Subcutaneous adipose tissue (tissue), 4 donors: ENCODE measurements around the gene PPBP. TPM values are rescaled to one million over a fixed set of nuclear protein-coding genes. Genes with fewer than 3 reads are reported as not detected.

Experiments used
- CTCF ChIP-seq: fragments of 450-650 bp; IDR thresholded peaks from one replicate; pipeline ENCODE4 v1.5.1; 2016; ENCODE audit warnings: low read depth, mild to moderate bottlenecking, control low read depth, antibody characterized with exemption, moderate library complexity
- total RNA-seq, 4 donors: library from RNA; depleted of rRNA; stranded (reverse); fragments of >200 nt; gene quantifications; one replicate each; pipeline ENCODE4 v1.1.0, GENCODE V29; 2016

The PPBP gene
- total RNA-seq, 4 donors from 2014 or later, result 0.88 to 4.6 TPM; not detected in 2

- no peak for TF ChIP-seq CTCF
Measured at GRCh38 chr4:73984736-73985527, 3.1 kb downstream of the PPBP start.

GRCh38 chr4:73979407-73979957 is 8.5 kb downstream of the PPBP start:
- no peak for TF ChIP-seq CTCF

- TF ChIP-seq CTCF, result no peak
Measured at GRCh38 chr4:73978886-73979285, 9.1 kb downstream of the PPBP start.

- no peak for TF ChIP-seq CTCF
Measured at GRCh38 chr4:73976716-73977115, 11.3 kb downstream of the PPBP start.

GRCh38 chr4:73976217-73976616 is 11.8 kb downstream of the PPBP start:
- TF ChIP-seq CTCF, result no peak

- no peak for TF ChIP-seq CTCF
Measured at GRCh38 chr4:73974352-73974751, 13.6 kb downstream of the PPBP start.

- TF ChIP-seq CTCF, result no peak
Measured at GRCh38 chr4:73970945-73971344, 17.0 kb downstream of the PPBP start.
